ENCODE measurements around the gene PHOSPHO1.
A peak's percentile ranks its signal among the peaks of the same experiment; 100 is the strongest.
"Not testable (repeated sequence)": the region's sequence is repeated elsewhere in the genome, so short reads cannot be mapped to it uniquely, and the experiment has no call there.

The PHOSPHO1 gene

GRCh38 chr17:49193513-49194296, 36.9 kb downstream of the PHOSPHO1 start:
- peak; percentile 65 for DNase-seq (ENCODE audit: low read depth, low spot score)

GRCh38 chr17:49191917-49192741, 38.5 kb downstream of the PHOSPHO1 start:
- peak; percentile 94 for DNase-seq (ENCODE audit: low read depth, low spot score)

- no peak for DNase-seq (ENCODE audit: low read depth, low spot score)
Observed at GRCh38 chr17:49191409-49191916, 39.1 kb downstream of the PHOSPHO1 start.

GRCh38 chr17:49190932-49191331, 39.7 kb downstream of the PHOSPHO1 start:
- no peak for DNase-seq (ENCODE audit: low read depth, low spot score)

GRCh38 chr17:49187301-49187700, 43.3 kb downstream of the PHOSPHO1 start:
- DNase-seq (ENCODE audit: low read depth, low spot score): no peak

GRCh38 chr17:49185381-49185780, 45.2 kb downstream of the PHOSPHO1 start:
- DNase-seq (ENCODE audit: low read depth, low spot score): not testable (repeated sequence)

- DNase-seq (ENCODE audit: low read depth, low spot score): not testable (repeated sequence)
Observed at GRCh38 chr17:49184522-49184921, 46.1 kb downstream of the PHOSPHO1 start.

- no peak for DNase-seq (ENCODE audit: low read depth, low spot score)
Observed at GRCh38 chr17:49183801-49184200, 46.8 kb downstream of the PHOSPHO1 start.

GRCh38 chr17:49183341-49183740, 47.2 kb downstream of the PHOSPHO1 start:
- no peak for DNase-seq (ENCODE audit: low read depth, low spot score)

- DNase-seq (ENCODE audit: low read depth, low spot score): no peak
Observed at GRCh38 chr17:49180998-49181635, 49.5 kb downstream of the PHOSPHO1 start.

- DNase-seq (ENCODE audit: low read depth, low spot score): peak; percentile 82
Observed at GRCh38 chr17:49180303-49180702, 50.3 kb downstream of the PHOSPHO1 start.

- not testable (repeated sequence) for DNase-seq (ENCODE audit: low read depth, low spot score)
Observed at GRCh38 chr17:49175978-49176377, 54.6 kb downstream of the PHOSPHO1 start.
